ENCODE measurements around the gene TMEM236.
A peak's percentile ranks its signal among the peaks of the same experiment; 100 is the strongest.

The TMEM236 gene

GRCh38 chr10:17833656-17834055, 81.7 kb downstream of the TMEM236 start:
- no peak for DNase-seq

DNA sequence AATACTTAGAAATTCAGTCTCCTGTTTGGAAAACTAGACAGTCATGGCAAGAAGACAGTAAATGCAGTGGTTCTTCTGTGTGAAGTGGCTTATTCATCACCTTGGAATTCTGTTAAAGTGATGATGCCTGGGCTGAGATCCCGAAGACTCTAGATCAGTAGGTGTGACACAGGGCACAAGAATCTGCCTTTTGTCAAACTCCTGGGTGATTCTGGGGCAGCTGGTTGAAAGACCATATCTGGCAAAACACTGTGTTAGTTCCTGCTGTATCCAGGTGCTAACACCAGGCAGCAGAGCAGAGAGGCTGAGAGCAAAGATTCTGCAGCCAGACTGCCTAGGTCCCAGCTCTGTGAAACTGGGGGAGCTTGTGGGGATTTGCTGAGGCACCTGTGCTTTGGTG, 83.7 kb downstream of the TMEM236 start:
- no peak for DNase-seq

- DNase-seq: no peak
Observed at GRCh38 chr10:17836942-17837341, 84.9 kb downstream of the TMEM236 start.

- DNase-seq: no peak
Observed at GRCh38 chr10:17838080-17838648, 86.2 kb downstream of the TMEM236 start.

- DNase-seq: no peak
Observed at GRCh38 chr10:17841050-17841449, 89.0 kb downstream of the TMEM236 start.

DNA sequence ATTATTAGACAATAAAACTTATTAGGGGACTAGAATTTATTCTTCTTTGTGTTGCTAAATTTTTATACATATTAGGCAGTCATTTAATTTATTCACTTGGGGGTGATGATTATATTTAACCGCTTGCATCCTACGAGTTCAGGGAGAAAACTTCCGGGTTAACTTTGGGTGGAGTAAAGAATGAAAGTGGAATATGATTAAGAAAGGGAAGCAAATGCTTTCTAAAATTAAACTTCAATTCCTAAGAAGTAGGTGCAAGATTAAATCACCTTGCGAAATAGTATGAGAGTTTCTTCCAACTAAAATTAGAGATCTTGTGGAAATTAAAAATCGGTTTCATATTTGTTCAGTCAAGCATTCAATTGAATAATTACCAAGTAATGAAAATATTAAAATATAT, 90.6 kb downstream of the TMEM236 start:
- no peak for DNase-seq

DNA sequence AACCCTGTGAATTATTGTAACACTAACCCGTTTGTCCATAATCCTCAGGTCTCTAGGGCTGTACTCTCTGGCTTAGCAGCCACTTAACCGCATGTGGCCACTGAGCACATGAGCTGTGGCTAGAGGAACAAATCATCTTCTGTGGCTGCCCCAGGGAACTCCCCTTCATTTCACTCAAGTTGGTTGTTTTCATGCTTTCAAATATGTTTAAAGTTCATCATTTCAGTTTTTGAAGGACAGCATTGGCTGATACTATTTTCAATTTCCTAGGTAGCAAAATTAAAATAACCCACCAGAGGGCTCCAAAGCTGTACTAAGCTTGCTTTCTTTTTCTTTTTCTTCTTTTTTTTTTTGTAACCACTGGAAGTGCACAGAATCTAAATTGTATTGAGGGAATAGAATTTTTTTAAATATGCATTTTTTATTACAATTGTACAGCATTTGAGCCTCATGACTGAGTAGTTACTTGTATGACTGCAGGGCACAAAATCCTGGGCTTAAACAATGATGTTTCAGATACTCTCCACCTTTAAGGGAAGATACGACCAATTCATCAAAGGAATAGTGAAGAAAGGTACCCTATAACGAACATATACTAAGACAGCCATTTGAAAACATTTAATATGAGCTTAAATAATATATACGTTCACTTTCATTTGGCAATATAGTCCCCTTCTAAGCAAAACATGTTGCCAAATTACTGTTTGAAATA, 95.7 kb downstream of the TMEM236 start:
- peak; percentile 0 for DNase-seq

GRCh38 chr10:17848646-17849045, 96.6 kb downstream of the TMEM236 start:
- DNase-seq: no peak

Data from activated CD4-positive, alpha-beta T cell treated with anti-CD3 and anti-CD28 coated beads, Interleukin-10, Interleukin-2, amounts not matched to agents 100 ng/mL and 50 ng/mL, durations not matched to agents 16 hours and 8 hours (primary cell).